ENCODE data around the gene ADRA2B. TPM values are rescaled to one million over a fixed set of nuclear protein-coding genes. Genes with fewer than 3 reads are reported as not detected.
A peak's percentile ranks its signal among the peaks of the same experiment; 100 is the strongest.
"Not testable (repeated sequence)": the region's sequence is repeated elsewhere in the genome, so short reads cannot be mapped to it uniquely, and the experiment has no call there.

The ADRA2B gene
- total RNA-seq (2014; rRNA removed; shearing (Covaris generic)), result not detected in 2 replicates
- polyA plus RNA-seq (2014; cell fraction: nucleus; rRNA removed), result not detected in 2 replicates

- peak; percentile 16 for DNase-seq (ENCODE audit: extremely low read depth, low read depth)
These were observed at the start of gene ADRA2B for GRCh38 chr2:96116424-96116878. TSS of gene ADRA2B (minus strand) at chr2:96116571. CDS start at chr2:96116149, 422 bp downstream.

GRCh38 chr2:96164459-96165184, 48.3 kb upstream of the ADRA2B start:
- DNase-seq (ENCODE audit: extremely low read depth, low read depth), result no peak

- DNase-seq (ENCODE audit: extremely low read depth, low read depth), result no peak
These were observed 47.5 kb upstream of the ADRA2B start for GRCh38 chr2:96163768-96164429.

- DNase-seq (ENCODE audit: extremely low read depth, low read depth), result no peak
These were observed 47.0 kb upstream of the ADRA2B start for GRCh38 chr2:96163415-96163767.

- DNase-seq (ENCODE audit: extremely low read depth, low read depth), result peak; percentile 56
These were observed 45.5 kb upstream of the ADRA2B start for GRCh38 chr2:96161898-96162297.

GRCh38 chr2:96160366-96160765, 44.0 kb upstream of the ADRA2B start:
- DNase-seq (ENCODE audit: extremely low read depth, low read depth), result not testable (repeated sequence)

GRCh38 chr2:96159084-96159830, 42.9 kb upstream of the ADRA2B start:
- DNase-seq (ENCODE audit: extremely low read depth, low read depth), result no peak

GRCh38 chr2:96158554-96158940, 42.2 kb upstream of the ADRA2B start:
- no peak for DNase-seq (ENCODE audit: extremely low read depth, low read depth)

GRCh38 chr2:96157649-96158553, 41.5 kb upstream of the ADRA2B start:
- DNase-seq (ENCODE audit: extremely low read depth, low read depth), result no peak

- DNase-seq (ENCODE audit: extremely low read depth, low read depth), result no peak
These were observed 40.7 kb upstream of the ADRA2B start for GRCh38 chr2:96156926-96157648.

- DNase-seq (ENCODE audit: extremely low read depth, low read depth), result no peak
These were observed 39.8 kb upstream of the ADRA2B start for GRCh38 chr2:96156011-96156820.

- DNase-seq (ENCODE audit: extremely low read depth, low read depth), result no peak
These were observed 38.4 kb upstream of the ADRA2B start for GRCh38 chr2:96154506-96155380.

GRCh38 chr2:96153991-96154431, 37.6 kb upstream of the ADRA2B start:
- no peak for DNase-seq (ENCODE audit: extremely low read depth, low read depth)

GRCh38 chr2:96153291-96153713, 36.9 kb upstream of the ADRA2B start:
- DNase-seq (ENCODE audit: extremely low read depth, low read depth), result no peak

GRCh38 chr2:96152304-96153161, 36.2 kb upstream of the ADRA2B start:
- DNase-seq (ENCODE audit: extremely low read depth, low read depth), result no peak

- DNase-seq (ENCODE audit: extremely low read depth, low read depth), result no peak
These were observed 35.4 kb upstream of the ADRA2B start for GRCh38 chr2:96151595-96152303.

Data from NCI-H460 (cell line).